Ammon's horn (tissue), 1 donor: ENCODE results near the gene DEAF1.

Experiments used
- DNase-seq: peaks from one replicate; pipeline ENCODE4 v3.0.0-alpha.2; 2016; ENCODE audit warnings: low spot score

Gene DEAF1

DNA sequence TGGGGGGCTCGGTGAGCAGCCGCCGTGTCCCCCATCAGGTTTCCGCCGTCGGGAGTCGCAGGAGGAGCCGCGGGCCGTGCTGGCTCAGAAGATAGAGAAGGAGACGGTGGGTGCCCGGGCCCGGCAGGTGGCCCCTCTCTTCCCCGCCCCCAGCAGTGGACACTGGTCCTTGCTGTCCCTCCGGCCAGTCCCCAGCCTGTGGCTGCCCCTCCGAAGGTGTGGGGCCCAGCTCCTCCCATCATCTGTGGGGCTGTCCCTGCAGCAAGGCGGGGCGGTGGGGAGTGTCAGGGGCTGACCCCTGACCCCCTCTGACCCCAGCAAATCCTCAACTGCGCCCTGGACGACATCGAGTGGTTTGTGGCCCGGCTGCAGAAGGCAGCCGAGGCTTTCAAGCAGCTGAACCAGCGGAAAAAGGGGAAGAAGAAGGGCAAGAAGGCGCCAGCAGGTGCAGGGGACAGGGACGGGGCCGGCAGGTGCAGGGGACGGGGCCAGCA is 26.3 kb upstream of the DEAF1 start:
- no peak for DNase-seq

DNA sequence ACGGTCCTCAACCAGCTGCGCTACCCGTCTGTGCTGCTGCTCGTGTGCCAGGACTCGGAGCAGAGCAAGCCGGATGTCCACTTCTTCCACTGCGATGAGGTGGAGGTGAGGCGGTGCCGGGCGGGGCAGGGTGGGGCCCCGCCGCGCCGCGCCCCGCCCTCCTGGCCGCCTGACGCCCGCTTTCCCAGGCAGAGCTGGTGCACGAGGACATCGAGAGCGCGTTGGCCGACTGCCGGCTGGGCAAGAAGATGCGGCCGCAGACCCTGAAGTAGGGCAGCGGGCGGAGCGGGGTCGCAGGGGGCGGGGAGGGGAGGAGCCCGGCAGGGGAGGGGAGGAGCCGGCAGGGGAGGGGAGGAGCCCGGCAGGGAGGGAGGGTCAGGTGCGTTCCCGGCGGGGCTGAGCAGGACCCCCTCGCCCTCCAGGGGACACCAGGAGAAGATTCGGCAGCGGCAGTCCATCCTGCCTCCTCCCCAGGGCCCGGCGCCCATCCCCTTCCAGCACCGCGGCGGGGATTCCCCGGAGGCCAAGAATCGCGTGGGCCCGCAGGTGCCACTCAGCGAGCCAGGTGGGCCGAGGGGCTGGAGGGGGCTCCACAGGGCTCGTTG is 25.7 kb upstream of the DEAF1 start:
- no peak for DNase-seq

DNA sequence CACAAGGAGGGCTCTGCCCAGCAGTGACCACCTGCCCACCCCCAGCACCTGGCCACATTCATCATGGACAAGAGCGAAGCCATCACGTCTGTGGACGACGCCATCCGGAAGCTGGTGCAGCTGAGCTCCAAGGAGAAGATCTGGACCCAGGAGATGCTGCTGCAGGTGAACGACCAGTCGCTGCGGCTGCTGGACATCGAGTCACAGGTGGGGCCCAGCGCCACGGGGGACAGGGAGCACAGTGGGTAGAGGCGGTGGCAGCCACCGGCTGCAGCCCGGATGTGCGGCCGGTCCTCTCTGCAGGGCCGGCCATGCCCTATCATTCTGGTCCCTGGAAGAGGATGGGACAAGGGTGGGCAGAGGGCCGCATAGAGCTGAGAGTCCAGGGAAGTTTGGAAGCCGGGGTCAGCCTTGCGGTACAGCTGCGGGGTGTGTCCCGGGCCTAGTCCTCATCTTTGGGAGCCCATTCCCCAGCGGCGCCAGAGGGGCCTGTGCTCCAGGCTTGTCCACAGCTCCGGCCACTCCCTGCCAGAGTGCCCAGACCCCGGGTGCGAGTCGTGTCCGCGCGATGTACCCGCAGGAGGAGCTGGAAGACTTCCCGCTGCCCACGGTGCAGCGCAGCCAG is 25.1 kb upstream of the DEAF1 start:
- no peak for DNase-seq

- no peak for DNase-seq
These were observed 24.4 kb upstream of the DEAF1 start for GRCh38 chr11:719214-720016.

DNA sequence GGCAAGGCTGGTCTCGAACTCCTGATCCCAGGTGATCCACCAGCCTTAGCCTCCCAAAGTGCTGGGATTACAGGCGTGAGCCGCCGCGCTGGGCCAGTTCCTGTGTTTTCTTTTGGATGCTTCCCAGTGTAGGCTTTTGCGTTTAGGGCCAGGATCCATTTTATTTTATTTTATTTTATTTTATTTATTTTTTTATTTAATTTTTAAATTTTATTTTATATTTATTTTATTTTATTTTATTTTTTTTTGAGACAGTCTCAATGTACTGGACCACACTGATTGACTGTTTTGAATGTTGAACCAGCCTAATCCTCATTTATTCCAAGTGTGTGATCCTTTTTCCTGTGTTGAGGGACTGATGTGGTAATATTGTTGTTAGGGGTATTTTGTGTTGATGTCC is 19.4 kb upstream of the DEAF1 start:
- no peak for DNase-seq

DNA sequence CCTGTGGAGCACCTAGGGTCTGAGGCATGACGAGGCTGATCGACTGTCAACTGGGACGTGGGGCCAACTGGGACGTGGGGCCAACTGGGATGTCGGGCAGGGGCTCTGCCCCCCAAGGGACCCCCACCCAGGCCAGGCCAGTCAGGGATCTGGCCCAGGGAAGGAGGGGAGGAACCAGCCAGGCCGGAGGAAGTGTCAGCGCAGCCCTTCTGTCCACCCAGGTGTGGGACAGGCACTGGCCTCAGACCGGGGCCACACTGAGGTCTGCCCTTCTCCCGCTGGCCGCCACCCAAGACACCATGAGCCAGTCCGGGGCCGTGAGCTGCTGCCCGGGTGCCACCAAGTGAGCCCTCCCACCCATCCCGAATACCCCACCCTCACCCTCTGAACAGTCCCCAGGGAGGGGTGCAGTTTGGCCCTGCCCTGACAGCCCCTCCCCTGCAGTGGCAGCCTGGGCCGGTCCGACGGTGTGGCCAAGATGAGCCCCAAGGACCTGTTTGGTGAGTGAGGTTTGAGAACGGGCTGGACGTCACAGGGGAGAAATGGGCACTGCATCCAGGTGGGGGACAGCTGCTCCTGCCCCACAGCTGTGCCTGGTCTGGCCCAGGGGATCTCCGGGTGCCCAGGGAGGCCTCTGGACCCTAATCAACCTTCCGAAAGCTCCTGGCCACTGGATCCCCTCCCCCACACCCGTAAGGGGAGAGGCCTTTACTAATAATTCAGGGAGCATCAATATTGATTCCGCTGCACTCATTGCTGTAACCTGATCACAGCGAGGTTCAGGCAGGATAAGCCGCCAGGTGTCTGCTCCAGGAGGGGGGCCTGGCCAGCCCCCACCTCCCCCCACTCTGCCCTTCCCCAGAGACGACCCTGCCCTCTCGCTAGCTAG is 14.3 kb upstream of the DEAF1 start:
- no peak for DNase-seq

DNA sequence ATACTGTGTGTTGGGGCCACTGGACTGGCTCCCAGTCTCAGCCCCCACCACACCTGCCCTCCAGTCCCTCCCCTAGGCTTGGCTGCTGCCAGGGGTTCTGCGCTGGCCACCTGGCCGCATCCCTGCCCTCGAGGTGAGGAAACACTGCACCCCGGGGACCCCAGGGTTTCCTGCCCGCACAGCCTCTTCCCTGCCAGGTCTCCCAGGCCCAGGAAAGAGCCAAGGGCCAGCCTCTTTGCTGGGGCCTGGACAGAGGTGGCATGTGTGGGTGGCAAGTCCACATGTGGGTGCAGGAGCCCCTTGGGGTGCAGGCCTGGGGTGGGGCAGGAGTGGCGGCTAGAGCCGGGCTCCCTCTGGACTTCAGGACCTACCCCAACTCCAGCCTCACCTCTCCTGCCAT is 13.5 kb upstream of the DEAF1 start:
- DNase-seq, result no peak

DNA sequence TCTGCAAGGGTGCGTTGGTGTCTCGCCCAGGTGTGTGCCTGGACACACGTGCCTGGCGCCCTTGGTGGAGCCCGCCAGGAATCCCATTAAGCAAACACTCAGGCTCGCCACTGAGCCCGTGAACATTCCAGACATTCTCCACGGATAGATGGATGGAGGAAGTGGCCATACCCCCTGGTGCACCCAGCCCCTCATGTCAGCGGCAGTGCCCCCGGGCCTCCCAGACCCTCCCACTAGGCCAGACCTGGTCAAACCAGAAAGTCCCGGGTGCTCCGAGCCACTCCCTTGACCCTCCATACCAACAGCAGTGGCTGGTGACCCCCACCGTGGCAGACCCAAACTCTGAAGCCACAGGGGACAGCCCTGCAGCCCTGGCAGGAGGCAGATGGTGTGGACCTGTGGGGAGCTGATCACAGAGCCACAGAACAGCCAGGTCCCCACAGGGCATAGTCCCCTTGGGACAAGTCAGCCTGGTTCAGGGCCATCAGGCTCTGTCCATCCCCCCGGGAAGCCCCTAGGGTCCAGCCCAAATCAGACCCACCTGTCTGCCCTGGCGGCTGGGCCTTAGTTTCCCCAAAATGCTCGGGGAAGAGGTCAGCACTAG is 12.9 kb upstream of the DEAF1 start:
- DNase-seq, result no peak

DNA sequence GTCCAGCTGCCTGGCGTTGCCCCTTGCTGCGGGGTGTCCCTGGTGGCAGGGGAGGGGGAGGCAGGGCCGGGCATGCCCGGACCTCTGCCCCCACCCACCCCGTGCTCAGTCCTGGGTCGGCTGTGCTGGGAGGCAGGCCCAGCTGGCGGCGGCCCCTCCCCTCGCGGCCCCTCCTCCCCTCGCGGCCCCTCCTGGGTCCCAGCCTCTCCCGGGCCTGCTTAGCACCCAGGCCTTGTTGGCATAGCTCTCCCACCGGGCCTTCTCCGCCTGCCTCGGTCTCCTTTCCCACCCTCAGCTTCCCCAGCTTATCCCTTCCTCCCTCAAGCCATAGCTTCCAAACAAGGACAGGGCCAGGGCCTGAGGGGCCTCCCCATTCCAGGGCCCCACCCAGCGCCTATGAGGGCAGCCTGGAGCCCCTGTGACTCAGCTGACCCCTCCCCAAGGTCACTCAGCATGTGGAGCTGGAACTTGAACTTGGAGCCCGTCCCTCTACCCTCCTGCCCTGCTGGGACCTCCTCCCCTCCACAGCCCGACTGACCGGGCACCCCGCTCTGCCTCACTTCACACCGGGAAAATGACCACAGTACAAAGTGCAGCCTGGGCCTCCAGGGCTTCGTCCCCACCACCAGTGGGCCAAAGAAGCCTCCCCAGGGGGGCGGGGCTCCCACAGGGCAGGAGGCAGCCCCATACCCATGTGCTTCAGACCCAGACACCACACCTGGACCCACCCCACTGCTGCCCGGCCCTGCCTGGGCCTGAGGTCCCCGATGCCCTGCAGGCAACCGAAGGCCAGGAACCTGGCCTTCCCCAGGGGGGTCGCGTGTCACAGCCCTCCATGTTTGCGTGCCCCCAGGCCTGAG is 12.2 kb upstream of the DEAF1 start:
- no peak for DNase-seq

GRCh38 chr11:706439-706956 is 11.5 kb upstream of the DEAF1 start:
- no peak for DNase-seq

DNA sequence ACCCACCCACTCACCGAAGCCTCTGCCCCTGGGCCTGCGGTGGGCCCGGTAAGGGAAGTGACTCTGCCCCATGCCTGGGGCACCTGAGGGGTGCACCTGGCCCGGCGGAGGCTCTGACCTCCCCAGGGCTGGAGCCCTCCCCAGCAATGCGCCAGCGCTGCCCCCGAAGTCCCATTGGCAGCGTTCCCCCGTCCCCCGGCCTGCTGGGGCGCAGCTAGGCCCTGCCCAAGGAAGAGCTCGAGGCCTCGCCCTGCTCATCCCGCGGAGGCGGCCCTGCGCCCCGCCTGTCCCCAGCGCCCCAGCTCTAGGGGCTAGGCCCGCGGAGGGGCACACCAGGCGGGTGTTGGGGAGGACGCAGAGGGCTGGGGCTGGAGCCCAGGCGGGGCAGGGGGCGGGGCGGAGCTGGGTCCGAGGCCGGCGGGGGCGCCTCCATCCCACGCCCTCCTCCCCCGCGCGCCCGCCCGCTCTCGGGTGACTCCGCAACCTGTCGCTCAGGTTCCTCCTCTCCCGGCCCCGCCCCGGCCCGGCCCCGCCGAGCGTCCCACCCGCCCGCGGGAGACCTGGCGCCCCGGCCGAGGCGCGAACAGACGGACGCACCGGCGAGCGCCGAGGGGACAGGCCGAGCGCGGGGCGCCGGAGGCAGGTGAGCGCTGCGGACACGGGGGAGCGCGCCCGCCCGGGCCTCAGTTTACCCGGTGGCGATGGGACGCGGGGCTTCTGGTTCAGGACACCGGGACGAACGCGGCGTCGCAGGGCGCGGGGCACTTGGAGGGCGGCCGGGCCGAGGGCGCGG is 10.8 kb upstream of the DEAF1 start, which contains the start of gene EPS8L2:
Gene EPS8L2, plus strand, starts transcription at position 586 of the 793 bp plus-strand sequence. CDS start 3,177 bp downstream, outside the sequence.
- DNase-seq, result no peak

- no peak for DNase-seq
These were observed 10.0 kb upstream of the DEAF1 start for GRCh38 chr11:704781-705645.

DNA sequence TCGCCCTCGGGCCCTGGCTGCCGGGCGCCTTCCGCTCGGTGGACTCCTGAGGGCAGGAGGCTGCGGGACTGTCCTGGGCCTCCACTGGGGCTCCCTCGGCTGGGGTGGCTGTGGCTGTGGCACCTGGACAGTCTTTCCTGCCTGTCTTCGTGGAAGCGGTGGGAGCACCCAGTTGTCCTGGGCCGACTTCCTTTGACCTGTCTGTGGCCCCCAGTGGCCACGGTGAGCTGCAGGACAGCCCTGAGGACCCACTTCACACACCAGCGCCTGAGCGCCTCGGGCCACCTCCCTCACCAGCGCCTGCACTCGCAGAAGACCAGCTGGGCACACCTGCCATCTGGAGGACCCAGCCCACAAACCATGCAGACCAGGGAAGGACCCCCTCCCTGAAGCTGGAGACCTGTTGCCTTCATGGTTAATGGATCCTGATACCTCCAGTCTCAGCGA is 9.2 kb upstream of the DEAF1 start:
- no peak for DNase-seq

DNA sequence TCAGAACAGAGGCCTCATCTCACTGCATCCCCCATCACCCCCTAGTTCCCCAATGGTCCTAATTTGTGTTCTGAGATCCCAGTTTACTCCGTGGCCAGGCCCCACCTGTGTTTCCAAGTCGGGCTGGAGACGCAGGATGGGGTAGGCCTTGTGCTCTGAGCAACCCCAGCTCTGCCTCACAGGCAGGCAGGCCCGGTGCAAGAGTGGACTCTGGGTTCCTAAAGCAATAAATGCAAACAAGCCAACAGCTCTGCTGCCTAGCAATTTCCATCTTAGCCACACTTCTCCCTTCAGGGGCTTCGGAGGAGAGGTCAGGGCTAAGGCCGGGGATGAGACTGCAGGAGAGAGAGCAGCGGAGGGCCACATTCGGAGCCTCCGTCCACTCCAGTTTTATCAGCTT is 8.5 kb upstream of the DEAF1 start:
- no peak for DNase-seq

DNA sequence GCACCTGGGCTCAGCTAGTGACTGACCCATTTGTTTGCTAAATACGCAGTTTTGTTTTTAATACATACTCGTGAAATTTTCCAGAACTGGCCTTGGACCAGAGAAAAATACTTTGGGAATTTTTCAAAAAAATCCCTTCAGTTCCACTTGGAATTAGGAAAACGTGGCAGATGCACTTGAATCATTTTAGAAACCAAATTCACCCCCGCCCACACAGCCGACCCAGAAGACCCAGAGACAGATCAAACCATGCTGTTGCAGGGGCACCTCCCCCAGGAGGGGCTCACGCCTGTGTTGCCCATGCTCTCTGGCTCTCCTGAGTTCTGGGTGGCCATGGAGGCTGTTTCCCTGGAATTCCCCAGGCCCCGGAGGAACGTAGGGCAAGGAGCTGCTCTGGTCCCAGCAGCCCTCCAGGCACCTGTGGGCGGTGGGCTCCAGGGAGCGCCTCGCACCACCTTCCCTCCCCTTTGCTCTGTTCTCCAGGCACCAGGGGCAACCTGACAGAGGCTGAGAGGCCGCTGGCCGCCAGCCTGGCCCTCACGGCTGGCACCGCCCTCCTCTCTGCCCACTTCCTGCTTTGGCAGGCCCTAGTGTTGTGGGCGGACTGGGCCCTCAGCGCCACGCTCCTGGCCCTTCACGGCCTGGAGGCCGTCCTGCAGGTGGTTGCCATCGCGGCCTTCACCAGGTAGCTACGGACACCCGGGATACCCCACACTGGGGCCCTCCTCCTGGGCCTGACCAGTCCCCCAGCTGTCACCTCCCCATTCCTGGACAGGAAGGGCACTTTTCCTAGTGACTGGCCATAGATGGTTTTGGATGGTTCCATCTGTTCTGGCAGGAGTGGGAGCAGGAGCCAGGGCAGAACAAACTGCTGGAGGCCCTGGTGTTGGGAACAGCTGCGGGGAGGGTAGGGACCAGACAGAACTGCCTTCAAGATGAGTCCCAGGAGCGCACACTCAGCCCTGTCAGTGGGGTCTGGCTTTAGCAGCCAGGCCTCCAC is 7.7 kb upstream of the DEAF1 start:
- DNase-seq, result peak; percentile 73

DNA sequence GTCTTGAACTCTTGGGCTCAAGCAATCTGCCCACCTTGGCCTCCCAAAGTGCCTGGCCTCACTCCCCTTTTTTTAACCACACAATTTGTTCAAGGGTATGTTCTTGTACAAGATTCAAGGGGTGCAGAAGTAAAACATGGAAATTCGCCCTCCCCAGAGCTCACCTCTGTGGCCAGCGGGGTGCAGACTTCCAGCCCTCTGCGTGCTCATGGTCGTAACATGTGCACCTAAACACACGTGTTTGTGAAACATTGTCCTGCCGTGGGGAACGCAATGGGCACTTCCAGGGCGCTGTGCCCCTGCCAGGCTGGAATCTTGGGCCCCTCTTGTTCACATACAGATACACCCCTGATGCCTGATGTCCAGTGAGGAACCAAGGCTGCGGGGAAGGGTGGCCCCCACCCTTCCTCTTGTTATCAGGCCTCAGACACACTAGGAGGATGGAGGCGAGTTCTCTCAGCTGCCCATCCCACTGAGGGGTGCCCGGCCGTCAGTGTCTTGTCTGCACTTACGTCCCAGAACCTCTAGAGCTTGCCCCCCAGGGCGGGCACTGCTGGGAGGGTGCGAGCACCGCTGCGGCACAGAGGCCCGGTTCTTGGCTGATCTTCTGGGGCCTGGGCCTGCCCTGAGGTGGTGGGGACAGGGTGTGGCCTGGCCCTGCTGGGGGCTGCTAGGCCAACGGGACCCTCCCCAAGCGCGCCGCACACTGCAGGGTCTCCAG is 6.9 kb upstream of the DEAF1 start:
- DNase-seq, result no peak

GRCh38 chr11:699753-700152 is 4.7 kb upstream of the DEAF1 start:
- DNase-seq, result no peak
